HG02840 (cell line): ENCODE results near the gene CD84.
"Not testable (repeated sequence)": the region's sequence is repeated elsewhere in the genome, so short reads cannot be mapped to it uniquely, and the experiment has no call there.

Experiments
- ATAC-seq: cut with Tn5 transposase; IDR thresholded peaks from one replicate; pipeline ENCODE4 v1.9.1; 2021; ENCODE audit warnings: mild to moderate bottlenecking, moderate library complexity, moderate number of reproducible peaks; ENCODE audit not compliant: unreplicated experiment, low FRiP score

Gene CD84

DNA sequence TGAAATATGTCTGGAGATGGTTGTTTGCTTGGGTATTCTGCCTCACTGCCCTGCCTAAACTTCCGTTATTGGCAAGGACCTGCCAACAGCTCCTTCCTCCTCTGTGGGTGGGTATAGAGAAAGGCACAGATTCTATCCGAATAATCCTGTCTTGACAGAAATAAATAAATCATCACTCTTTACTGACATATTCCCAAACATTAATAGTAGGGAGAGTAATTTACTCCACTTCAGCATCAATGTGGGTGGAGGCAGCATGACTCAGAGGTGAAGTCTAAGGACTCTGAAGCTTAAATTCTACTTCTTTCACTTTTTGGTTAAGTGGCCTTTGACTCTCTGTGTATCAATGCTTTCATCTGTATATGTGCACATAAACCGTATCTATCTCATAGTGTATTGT, 2.9 kb downstream of the CD84 start:
- no peak for ATAC-seq

DNA sequence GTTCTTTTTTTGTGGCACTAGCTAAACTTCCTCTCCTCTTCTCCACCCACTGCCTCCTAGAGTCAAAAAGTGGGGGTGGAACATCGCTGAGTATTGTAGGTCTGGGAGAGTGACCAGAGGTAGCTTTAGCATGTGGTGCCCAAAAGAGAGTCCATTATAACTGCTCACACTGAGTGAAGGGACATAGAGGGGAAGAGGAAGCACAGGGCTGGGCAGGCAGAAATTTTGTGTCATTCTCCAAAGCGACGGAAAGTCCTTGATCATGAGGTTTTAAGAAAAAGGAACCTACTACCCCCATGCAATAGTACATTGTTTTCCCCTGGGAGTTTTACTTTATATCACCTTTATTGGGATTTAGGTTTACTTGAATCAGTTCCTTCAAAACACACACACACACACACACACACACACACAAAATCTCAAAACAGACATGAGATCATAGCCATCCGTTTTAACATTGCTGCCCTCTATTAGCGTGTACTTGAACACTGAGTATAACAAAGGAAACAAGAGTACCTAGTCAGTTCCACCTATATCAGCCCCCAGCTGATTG, 4.1 kb downstream of the CD84 start:
- no peak for ATAC-seq

DNA sequence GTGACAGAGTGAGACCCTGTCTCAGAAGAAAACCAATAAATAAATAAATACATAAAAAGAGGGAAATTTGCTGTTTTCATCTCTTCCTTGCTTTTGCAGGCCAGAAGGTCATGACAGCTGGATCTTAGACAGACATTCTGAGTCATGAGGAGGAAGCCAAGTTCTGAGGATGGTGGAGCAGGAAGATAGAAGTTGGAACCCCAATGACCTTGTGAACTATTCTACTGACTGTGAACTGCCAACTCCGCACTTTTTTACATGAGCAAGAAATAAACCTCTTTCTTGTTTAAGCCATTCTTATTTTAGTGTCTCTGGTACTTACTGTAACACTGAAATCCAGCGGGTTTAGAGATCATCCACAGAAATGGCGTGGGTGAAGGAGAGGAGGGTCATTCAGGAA, 8.5 kb downstream of the CD84 start:
- no peak for ATAC-seq

DNA sequence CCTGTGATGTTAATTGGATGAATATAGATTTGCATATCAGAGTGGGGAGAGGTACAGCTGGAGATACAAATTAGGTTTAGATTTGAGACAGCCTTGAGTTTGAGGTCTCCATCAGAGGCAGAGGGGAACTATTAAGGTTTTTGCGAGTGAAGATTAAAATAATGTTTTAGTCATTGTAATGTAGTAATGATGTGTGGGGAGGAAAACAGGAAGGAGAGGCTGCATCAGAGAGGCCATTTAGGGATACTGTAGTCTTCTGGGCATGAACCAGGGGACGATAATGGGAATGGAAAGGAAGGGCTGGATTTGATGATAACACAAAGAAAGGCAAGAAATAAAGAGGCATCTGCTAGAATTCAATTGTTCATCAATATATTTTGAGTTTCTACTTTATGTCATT, 9.5 kb downstream of the CD84 start:
- ATAC-seq, result no peak

DNA sequence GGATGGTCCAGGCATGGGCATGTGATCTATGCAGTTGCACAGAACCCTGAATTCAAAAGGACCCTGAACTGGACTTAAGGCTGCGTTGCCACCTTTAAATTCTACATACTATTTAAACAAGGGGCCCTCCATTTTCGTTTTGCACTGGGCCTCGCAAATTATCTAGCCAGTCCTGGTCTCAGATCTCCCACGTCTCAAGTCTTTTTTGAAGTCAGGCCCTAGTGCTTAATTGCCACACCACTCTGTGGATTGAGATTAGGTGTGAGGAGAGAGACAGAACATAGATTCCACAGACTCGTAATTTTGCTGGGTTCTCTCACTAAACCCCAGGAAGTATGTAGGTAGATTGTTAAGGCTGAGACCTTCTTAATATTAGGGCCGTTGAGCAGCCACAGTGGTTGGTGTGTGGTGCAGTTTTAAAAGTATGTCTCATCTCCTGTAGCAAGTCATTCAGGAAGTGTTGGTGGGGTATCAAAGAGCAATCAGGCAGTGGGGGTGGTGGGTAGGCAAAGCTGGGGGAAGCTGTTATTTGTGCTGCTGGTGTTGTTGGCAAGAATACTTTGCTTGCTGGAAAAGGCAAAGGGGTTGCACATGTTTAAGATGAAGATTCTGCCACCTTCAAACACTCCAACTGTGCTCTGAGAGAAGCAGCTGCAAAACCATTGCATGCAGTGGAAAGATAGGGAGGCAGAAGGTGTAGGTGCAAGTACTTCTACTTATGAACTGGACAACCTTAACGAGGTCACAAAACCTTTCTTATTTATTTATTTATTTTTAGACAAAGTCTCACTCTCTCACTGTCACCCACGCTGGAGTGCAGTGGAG, 11.2 kb downstream of the CD84 start:
- ATAC-seq, result no peak

DNA sequence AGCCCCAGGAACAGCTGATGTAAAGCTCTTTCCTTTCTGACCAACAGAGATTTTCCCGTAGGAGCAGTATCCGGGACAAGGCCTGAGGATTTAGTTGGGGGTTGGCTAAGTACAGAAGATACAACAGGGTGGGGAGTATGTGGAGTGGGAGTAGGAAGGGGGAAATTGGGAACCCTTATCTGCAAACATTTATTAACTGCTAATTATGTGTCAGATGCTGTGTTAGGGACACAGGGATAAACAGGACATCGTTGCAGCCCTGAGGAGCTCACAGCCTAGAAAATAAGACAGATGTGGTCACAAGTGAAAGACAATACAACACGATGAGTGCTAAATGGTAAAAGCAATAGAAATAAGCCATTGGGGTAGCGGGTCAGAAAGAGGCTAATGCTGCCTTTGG, 12.0 kb downstream of the CD84 start:
- ATAC-seq, result no peak

DNA sequence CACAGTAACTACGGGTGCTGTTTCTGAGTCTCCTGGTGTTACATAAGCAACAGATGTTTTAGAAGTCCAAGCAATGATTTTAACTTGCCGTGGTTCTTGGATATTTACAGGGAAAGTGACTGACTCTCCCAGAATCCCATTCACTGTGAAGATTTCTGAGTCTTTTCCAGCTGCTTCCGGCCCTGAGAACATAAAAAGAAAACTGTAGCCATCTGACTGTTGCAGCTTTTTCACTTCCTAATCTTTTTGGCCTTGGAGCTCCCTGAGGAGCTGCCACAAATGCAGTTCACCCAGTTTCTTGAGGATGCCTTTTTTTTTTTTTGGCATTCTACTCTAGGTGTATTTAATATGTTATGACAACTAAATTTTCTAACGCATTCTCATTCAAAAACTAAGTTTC, 13.7 kb downstream of the CD84 start:
- no peak for ATAC-seq

DNA sequence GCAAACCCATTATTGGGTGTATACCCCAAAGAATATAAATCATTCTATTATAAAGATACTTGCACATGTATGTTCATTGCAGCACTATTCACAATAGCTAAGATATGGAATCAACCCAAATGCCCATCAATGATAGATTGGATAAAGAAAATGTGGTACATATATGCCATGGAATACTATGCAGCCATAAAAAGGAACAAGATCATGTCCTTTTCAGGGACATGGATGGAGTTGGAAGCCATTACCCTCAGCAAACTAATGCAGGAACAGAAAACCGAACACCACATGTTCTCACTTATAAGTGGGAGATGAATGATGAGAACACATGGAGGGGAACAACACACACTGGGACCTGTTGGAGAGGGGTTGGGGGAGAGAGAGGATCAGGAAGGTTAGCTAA, 16.1 kb downstream of the CD84 start:
- ATAC-seq, result not testable (repeated sequence)

DNA sequence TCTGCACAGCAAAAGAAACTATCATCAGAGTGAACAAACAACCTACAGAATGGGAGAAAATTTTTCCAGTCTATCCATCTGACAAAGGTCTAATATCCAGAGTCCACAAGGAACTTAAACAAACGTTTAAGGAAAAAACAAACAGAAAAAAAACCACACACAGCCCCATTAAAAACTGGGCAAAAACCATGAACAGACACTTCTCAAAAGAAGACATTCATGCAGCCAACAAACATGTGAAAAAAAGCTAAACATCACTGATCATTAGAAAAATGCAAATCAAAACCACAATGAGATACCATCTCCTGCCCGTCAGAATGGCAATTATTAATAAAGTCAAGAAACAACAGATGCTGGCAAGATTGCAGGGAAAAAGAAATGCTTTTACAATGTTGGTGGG, 16.6 kb downstream of the CD84 start:
- not testable (repeated sequence) for ATAC-seq

DNA sequence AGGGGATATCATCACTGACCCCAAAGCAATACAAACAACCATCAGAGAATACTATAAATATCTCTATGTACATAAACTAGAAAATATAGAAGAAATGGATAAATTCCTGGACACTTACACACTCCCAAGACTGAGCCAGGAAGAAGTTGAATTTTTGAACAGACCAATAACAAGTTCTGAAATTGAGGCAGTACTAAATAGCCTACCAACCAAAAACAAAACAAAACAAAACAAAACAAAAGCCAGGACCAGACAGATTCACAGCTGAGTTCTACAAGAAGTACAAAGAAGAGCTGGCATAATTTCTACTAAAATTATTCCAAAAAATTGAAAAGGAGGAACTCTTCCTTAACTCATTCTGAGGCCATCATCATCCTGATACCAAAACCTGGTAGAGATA, 18.5 kb downstream of the CD84 start:
- no peak for ATAC-seq

DNA sequence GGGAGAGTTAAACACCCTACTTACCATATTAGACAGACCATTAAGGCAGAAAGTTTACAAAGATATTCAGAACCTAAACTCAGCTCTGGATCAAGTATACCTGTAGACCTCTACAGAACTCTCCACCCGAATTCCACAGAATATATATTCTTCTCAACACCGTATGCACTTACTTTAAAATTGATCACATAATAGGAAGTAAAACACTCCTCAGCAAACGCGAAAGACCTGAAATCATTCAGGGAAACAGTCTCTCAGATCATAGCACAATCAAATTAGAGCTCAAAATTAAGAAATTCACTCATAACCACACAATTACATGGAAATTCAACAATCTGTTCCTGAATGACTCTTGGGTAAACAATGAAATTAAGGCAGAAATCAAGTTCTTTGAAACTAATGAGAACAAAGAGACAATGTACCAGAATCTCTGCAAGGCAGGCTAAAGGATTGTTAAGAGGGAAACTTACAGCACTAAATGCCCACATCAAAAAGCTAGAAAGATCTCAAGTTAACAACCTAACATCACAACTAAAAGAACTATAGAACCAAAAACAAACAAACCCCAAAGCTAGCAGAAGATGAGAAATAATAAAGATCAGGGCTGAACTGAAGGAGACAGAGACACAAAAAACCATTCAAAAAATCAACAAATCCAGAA, 19.1 kb downstream of the CD84 start:
- ATAC-seq, result no peak

DNA sequence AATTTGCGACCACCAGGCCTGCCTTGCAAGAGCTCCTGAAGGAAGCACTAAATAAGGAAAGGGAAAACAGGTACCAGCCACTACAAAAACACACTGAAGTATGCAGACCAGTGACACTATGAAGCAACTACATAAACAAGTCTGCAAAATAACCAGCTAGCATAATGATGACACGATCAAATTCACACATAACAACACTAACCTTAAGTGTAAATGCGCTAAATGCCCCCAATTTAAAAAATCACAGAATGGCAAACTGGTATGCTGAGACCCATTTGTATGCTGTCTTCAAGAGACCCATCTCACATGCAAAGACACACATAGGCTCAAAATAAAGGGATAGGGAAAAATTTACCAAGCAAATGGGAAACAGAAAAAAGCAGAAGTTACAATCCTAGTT, 19.9 kb downstream of the CD84 start:
- ATAC-seq, result not testable (repeated sequence)

DNA sequence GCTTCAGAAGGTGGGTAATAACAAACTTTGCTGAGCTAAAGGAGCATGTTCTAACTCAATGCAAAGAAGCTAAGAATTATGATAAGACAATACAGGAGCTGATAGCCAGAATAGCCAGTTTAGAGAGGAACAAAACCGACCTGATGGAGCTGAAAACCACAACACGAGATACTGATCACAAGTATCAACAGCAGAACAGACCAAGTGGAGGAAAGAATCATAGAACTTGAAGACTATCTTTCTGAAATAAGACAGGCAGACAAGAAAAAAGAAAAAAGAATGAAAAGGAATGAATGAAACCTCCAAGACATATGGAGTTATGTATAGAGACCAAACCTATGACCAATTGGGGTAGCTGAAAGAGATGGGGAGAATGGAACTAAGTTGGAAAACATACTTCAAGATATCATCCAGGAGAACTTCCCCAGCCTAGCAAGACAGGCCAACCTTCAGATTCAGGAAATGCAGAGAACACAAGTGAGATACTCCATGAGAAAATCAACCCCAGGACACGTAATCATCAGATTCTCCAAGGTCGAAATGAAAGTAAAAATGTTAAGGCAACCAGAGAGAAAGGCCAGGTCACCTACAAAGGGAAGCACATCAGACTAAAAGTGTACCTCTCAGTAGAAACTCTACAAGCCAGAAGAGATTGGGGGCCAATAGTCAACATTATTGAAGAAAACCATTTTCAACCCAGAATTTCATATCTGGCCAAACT, 20.5 kb downstream of the CD84 start:
- no peak for ATAC-seq

DNA sequence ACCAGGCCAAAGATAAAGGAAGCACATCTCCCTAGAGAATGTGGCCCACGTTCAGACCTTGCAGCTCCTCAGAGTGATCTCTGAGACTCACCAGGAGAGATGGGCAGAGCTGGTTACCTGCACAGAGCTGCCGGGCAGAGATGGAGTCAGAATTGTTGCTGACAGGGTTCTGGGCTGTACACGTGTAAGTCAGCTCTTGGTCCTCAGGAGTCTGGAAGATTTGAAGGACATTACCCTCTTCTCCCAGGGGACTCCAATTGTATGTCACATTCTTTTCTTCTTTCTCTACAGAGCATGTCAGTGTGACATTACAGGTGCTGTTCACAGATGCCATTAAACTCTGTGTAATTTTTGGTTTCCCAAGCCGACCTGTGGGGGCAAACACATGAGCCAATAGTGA, 25.5 kb downstream of the CD84 start:
- ATAC-seq, result no peak

DNA sequence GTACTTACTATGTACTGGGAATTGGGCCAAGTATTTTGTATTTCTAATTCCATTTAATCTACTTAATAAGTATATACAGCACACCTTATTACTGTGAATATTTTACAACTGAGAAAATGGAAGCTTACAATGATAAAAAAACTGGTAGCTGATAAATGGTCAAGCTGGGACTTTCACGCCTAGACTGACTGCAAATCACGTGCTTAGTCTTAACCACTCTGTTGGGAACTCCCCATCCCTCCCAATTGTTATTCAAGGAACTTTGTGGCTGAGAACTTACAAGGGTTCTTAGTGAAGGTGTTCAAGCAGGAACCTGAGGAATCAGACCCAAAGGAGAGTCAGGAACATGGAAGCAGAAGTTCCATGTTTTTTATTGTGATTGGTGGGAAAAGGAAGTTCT, 26.9 kb downstream of the CD84 start:
- ATAC-seq, result no peak

DNA sequence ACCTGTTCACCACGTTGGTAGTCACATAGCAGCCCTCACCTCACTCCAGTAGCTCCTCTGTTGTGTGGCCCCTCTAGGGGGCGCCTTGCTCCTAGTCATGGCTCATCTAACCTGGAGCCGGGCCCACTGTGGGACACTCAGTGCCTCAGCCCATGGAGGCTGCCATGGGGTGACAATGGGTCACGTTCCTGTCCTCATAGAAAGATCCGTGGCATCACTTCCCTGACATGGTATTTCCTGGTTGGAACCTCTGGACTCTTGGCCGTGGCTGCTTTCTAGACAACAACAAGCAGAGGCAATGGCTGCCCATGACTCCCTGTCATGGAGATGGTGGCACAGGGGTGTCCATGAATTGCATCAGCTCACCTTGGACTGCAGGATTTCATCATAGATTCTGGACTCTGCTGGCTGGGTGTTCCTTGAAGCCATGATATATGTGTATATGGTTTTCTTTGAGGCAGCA, 28.7 kb downstream of the CD84 start:
- ATAC-seq, result no peak

DNA sequence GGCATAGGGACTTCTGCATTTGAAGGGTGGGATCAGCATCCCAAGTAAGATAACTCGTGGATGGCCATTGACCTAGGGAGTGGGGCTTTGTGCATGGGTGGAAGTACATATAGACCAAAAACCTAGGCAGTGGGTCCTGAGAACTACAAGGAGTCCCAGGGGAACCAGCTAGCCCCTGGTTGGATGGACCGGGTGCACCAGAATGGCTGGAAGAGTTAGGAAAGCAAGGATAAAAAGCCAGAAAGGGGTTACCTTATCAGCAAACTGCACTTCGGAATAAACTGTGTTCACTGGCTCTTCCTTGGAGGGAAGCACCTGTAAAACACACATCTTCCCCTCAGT, 29.7 kb downstream of the CD84 start:
- ATAC-seq, result no peak

DNA sequence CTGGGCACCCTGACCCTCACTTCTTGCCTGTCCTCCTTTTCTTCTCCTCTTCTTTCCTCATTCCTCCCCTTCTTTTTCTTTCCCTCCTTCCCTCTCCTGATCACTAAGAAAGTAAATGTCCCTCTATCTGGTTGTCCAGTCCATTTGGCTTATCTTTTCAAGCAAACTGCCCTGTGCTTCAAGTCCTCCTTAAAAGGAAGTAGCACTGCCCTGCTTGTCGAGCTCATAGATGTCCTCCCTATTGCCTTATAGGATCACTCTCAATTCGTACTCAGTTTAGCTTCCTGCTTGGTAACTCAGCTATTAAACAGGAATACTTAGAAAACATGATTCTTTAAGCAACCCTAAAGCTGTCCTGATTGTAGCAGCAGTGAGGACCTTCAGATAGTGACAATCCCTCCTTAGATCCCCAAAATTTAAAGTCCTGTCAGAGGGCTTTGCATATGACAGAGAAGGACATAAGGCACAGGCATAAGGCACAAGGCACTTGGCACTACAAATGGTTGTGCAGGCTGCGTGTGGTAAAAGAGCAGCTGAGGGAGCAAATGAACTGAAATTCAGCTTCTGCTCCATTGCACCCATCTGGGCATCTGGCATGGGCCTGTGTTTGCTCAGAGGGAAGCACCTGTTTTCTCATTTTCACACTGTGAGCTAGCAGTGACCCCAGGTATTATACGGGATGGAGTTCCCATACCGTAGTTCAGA, 30.2 kb downstream of the CD84 start:
- no peak for ATAC-seq

DNA sequence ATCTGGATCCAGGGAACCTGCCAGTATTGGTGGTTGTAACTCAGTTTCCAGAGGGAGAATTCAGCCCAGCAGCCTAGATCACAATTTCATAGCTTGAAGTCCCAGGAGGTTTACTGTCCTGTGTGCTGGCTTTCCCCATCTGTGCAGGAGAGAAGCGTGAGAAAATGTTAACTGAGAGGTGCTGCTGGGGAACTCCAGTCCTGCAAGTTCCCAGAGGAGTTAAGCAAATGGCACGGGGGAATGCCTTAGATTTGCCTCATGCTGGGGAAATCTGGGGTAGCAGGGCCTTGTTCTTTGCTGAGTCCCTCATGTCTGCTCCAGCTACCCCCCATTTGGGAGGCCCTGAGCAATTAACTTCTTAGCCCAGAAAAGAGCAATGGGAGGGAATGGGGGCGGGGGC, 31.1 kb downstream of the CD84 start:
- no peak for ATAC-seq

DNA sequence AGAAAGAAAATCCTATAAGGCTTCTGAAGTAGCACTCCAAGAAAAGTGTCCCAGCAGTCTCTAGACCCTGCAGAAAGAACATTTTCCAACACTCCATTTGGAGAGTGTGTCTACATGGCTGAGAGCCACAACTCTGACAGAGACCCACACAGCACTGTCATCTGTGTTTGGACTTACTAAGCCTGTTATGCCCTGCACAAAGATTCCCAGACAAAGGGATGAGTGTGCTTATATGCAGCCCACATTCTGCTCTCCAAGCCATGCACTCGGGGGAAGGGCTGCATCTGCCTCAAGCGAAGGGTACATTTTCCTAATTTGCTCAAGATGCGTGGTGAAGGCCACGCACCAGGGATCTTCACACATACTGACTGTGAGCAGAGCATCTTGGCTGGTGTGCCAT, 31.9 kb downstream of the CD84 start:
- no peak for ATAC-seq

DNA sequence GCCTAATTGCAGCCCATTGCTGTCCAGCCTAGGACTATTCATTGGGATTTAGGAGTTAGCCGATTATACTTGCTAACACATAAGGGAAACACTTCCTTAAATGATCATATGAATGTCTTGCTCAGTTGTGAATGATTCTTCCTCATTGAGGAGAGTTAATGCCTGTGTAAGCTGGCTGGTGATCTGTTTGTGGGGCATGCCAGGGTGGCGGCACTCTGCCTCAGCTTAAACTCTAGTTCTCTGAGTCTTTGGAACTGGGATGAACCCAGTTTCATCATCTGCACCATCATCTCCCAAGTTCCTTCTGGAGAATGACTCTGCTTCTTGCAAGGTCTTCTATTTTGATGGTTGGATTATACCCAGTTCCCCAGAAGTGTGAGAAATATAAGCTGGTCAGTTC, 32.4 kb downstream of the CD84 start:
- ATAC-seq, result no peak
